ENCODE results near the gene MARVELD1.

- TF ChIP-seq CTCF (IDR thresholded peaks at IDR 0.05) (no peak), POLR2A (IDR thresholded peaks at IDR 0.05) (no peak)
Measured at GRCh38 chr10:97675222-97675621, 38.3 kb upstream of the MARVELD1 start.
